ENCODE data around the gene GPATCH4. TPM values are rescaled to one million over a fixed set of nuclear protein-coding genes. Genes with fewer than 3 reads are reported as not detected.

GPATCH4 gene
- total RNA-seq, 1 experiment from 2014 or later: 39.4 TPM

GRCh38 chr1:156598731-156599432 is 2.4 kb downstream of the GPATCH4 start (continued):
- TF ChIP-seq, protein P1, sequence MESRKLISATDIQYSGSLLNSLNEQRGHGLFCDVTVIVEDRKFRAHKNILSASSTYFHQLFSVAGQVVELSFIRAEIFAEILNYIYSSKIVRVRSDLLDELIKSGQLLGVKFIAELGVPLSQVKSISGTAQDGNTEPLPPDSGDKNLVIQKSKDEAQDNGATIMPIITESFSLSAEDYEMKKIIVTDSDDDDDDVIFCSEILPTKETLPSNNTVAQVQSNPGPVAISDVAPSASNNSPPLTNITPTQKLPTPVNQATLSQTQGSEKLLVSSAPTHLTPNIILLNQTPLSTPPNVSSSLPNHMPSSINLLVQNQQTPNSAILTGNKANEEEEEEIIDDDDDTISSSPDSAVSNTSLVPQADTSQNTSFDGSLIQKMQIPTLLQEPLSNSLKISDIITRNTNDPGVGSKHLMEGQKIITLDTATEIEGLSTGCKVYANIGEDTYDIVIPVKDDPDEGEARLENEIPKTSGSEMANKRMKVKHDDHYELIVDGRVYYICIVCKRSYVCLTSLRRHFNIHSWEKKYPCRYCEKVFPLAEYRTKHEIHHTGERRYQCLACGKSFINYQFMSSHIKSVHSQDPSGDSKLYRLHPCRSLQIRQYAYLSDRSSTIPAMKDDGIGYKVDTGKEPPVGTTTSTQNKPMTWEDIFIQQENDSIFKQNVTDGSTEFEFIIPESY (IDR thresholded peaks at IDR 0.05; ENCODE audit: extremely low read depth, insufficient replicate concordance, low read length): no peak
- TF ChIP-seq TCF7L2 (IDR thresholded peaks at IDR 0.05; ENCODE audit: borderline replicate concordance, extremely low read depth, insufficient read depth, insufficient read length): no peak
- TF ChIP-seq MAX (IDR thresholded peaks at IDR 0.05): no peak
- no peak for TF ChIP-seq EZH2phosphoT487 (IDR thresholded peaks at IDR 0.05; ENCODE audit: borderline replicate concordance)
- no peak for TF ChIP-seq YY1 (IDR thresholded peaks at IDR 0.05; ENCODE audit: extremely low read depth, insufficient replicate concordance, low read depth, low read length)
- TF ChIP-seq CBX3 (IDR thresholded peaks at IDR 0.05; ENCODE audit: low read depth): no peak
- TF ChIP-seq CTCF (IDR thresholded peaks at IDR 0.05 in 2 of 3, conservative IDR thresholded peaks at IDR 0.05 in 1 of 3; ENCODE audit: borderline replicate concordance in 1 of 3, insufficient read depth in 1 of 3, low read depth in 2 of 3, low read length in 2 of 3): no peak
- no peak for TF ChIP-seq ZNF274 (IDR thresholded peaks at IDR 0.05; ENCODE audit: low read depth, low read length)
- no peak for TF ChIP-seq SRF (IDR thresholded peaks at IDR 0.05; ENCODE audit: low read depth)
- no peak for TF ChIP-seq POLR2A (IDR thresholded peaks at IDR 0.05; ENCODE audit: borderline replicate concordance, extremely low read depth, insufficient read depth, insufficient read length)

All from HCT116 (cell line).